T-helper 1 cell treated with Interleukin-12 subunit alpha and Interleukin-12 subunit beta and Interleukin-4 antibody, amounts not matched to agents 30 μg/mL and 1 μg/mL, for 36 hours (primary cell): ENCODE measurements around the gene HORMAD1.
"Not testable (repeated sequence)": the region's sequence is repeated elsewhere in the genome, so short reads cannot be mapped to it uniquely, and the experiment has no call there.

Experiments used
- H3K27ac Mint-ChIP-seq: one replicate; pipeline ENCODE4 v1.8.0; 2021; ENCODE audit warnings: mild to moderate bottlenecking, mixed read lengths
- H3K27me3 Mint-ChIP-seq: one replicate; pipeline ENCODE4 v1.8.0; 2021; ENCODE audit warnings: low read depth, mixed read lengths
- H3K36me3 Mint-ChIP-seq: one replicate; pipeline ENCODE4 v1.8.0; 2021; ENCODE audit warnings: low read depth, mixed read lengths
- H3K4me1 Mint-ChIP-seq: one replicate; pipeline ENCODE4 v1.8.0; 2021; ENCODE audit warnings: low read depth, mixed read lengths
- H3K4me3 Mint-ChIP-seq: one replicate; pipeline ENCODE4 v1.8.0; 2021; ENCODE audit warnings: mild to moderate bottlenecking, moderate library complexity, mixed read lengths
- H3K9me3 Mint-ChIP-seq: one replicate; pipeline ENCODE4 v1.8.0; 2021; ENCODE audit warnings: mixed read lengths

The HORMAD1 gene

GRCh38 chr1:150724336-150724735 lies 3.6 kb upstream of the HORMAD1 start:
- no peaks in the 10 kb centered on the region for H3K9me3 Mint-ChIP-seq
- no peaks in the 10 kb centered on the region for H3K4me1 Mint-ChIP-seq
- H3K27ac Mint-ChIP-seq = no peak overlapping the region
- H3K4me3 Mint-ChIP-seq = no peak overlapping the region
- H3K36me3 Mint-ChIP-seq = no peaks in the 10 kb centered on the region
- peaks cover 6% of the 10 kb centered on the region for H3K27me3 Mint-ChIP-seq

- Mint-ChIP-seq H3K9me3 (no peaks in the 10 kb centered on the region), H3K4me3 (no peak overlapping the region), H3K4me1 (no peaks in the 10 kb centered on the region), H3K36me3 (no peaks in the 10 kb centered on the region), H3K27ac (no peak overlapping the region), H3K27me3 (peaks cover 9% of the 10 kb centered on the region)
Observed at GRCh38 chr1:150720098-150720497, 597 bp downstream of the HORMAD1 start.

- Mint-ChIP-seq H3K4me1 (no peaks in the 10 kb centered on the region), H3K27ac (no peak overlapping the region), H3K4me3 (no peak overlapping the region), H3K27me3 (peaks cover 9% of the 10 kb centered on the region), H3K9me3 (no peaks in the 10 kb centered on the region), H3K36me3 (no peaks in the 10 kb centered on the region)
Observed at GRCh38 chr1:150718225-150718891, 2.3 kb downstream of the HORMAD1 start.

GRCh38 chr1:150709031-150709430 lies 11.7 kb downstream of the HORMAD1 start:
- not testable (repeated sequence) for H3K36me3 Mint-ChIP-seq, H3K27ac Mint-ChIP-seq, H3K9me3 Mint-ChIP-seq, H3K4me1 Mint-ChIP-seq, H3K4me3 Mint-ChIP-seq
- H3K27me3 Mint-ChIP-seq = peaks cover 31% of the 10 kb centered on the region

- no peak overlapping the region for H3K27ac Mint-ChIP-seq
- no peaks in the 10 kb centered on the region for H3K4me1 Mint-ChIP-seq
- H3K27me3 Mint-ChIP-seq = peaks cover 33% of the 10 kb centered on the region
- no peak overlapping the region for H3K4me3 Mint-ChIP-seq
- no peaks in the 10 kb centered on the region for H3K9me3 Mint-ChIP-seq
- H3K36me3 Mint-ChIP-seq = no peaks in the 10 kb centered on the region
Observed at GRCh38 chr1:150708595-150708994, 12.1 kb downstream of the HORMAD1 start.

GRCh38 chr1:150706091-150706490 lies 14.6 kb downstream of the HORMAD1 start:
- peaks cover 46% of the 10 kb centered on the region for H3K27me3 Mint-ChIP-seq
- H3K27ac Mint-ChIP-seq = no peak overlapping the region
- peaks cover 2% of the 10 kb centered on the region for H3K4me1 Mint-ChIP-seq
- no peaks in the 10 kb centered on the region for H3K36me3 Mint-ChIP-seq
- H3K4me3 Mint-ChIP-seq = no peak overlapping the region
- H3K9me3 Mint-ChIP-seq = no peaks in the 10 kb centered on the region

GRCh38 chr1:150703427-150703826 lies 17.3 kb downstream of the HORMAD1 start:
- Mint-ChIP-seq H3K27ac (no peak overlapping the region), H3K4me1 (peaks cover 2% of the 10 kb centered on the region), H3K9me3 (no peaks in the 10 kb centered on the region), H3K4me3 (no peak overlapping the region), H3K36me3 (no peaks in the 10 kb centered on the region), H3K27me3 (peaks cover 47% of the 10 kb centered on the region)

GRCh38 chr1:150696995-150697927 lies 23.4 kb downstream of the HORMAD1 start, which contains the start of gene GOLPH3L:
TSS of gene GOLPH3L (minus strand) at chr1:150697154. CDS start at chr1:150694838, 2,316 bp downstream.
- Mint-ChIP-seq H3K27ac (peak within 1 kb of the TSS; percentile 80), H3K9me3 (no peaks in the 10 kb centered on the region), H3K4me3 (peak within 1 kb of the TSS; percentile 93), H3K27me3 (peaks cover 18% of the 10 kb centered on the region), H3K36me3 (peaks cover 10% of the 10 kb centered on the region), H3K4me1 (peaks cover 20% of the 10 kb centered on the region)

GRCh38 chr1:150696590-150696989 lies 24.1 kb downstream of the HORMAD1 start:
- H3K4me3 Mint-ChIP-seq = peak overlapping the region; percentile 93
- H3K4me1 Mint-ChIP-seq = peaks cover 21% of the 10 kb centered on the region
- peak overlapping the region; percentile 80 for H3K27ac Mint-ChIP-seq
- peaks cover 12% of the 10 kb centered on the region for H3K27me3 Mint-ChIP-seq
- peaks cover 12% of the 10 kb centered on the region for H3K36me3 Mint-ChIP-seq
- H3K9me3 Mint-ChIP-seq = no peaks in the 10 kb centered on the region

GRCh38 chr1:150696162-150696561 lies 24.5 kb downstream of the HORMAD1 start:
- Mint-ChIP-seq H3K9me3 (no peaks in the 10 kb centered on the region), H3K27ac (peak overlapping the region; percentile 20)

GRCh38 chr1:150695561-150695960 lies 25.1 kb downstream of the HORMAD1 start:
- H3K27ac Mint-ChIP-seq = no peak overlapping the region
- H3K4me1 Mint-ChIP-seq = peaks cover 25% of the 10 kb centered on the region
- no peaks in the 10 kb centered on the region for H3K9me3 Mint-ChIP-seq
- peaks cover 17% of the 10 kb centered on the region for H3K36me3 Mint-ChIP-seq
- no peak overlapping the region for H3K4me3 Mint-ChIP-seq
- peaks cover 4% of the 10 kb centered on the region for H3K27me3 Mint-ChIP-seq

More at GRCh38 chr1:150696162-150696561, 24.5 kb downstream of the HORMAD1 start:
- H3K27me3 Mint-ChIP-seq = peaks cover 10% of the 10 kb centered on the region
- peaks cover 23% of the 10 kb centered on the region for H3K4me1 Mint-ChIP-seq
- peaks cover 15% of the 10 kb centered on the region for H3K36me3 Mint-ChIP-seq
- peak overlapping the region; percentile 81 for H3K4me3 Mint-ChIP-seq

GRCh38 chr1:150692720-150693119 lies 28.0 kb downstream of the HORMAD1 start:
- Mint-ChIP-seq H3K9me3 (no peaks in the 10 kb centered on the region), H3K4me1 (peaks cover 24% of the 10 kb centered on the region), H3K27ac (no peak overlapping the region), H3K36me3 (peaks cover 22% of the 10 kb centered on the region), H3K27me3 (no peaks in the 10 kb centered on the region), H3K4me3 (no peak overlapping the region)

GRCh38 chr1:150688763-150689162 lies 31.9 kb downstream of the HORMAD1 start:
- H3K27ac Mint-ChIP-seq = no peak overlapping the region
- no peaks in the 10 kb centered on the region for H3K27me3 Mint-ChIP-seq
- peaks cover 19% of the 10 kb centered on the region for H3K36me3 Mint-ChIP-seq

GRCh38 chr1:150686275-150686674 lies 34.4 kb downstream of the HORMAD1 start:
- H3K4me1 Mint-ChIP-seq = peaks cover 11% of the 10 kb centered on the region
- no peaks in the 10 kb centered on the region for H3K27me3 Mint-ChIP-seq
- H3K27ac Mint-ChIP-seq = no peak overlapping the region
- H3K4me3 Mint-ChIP-seq = no peak overlapping the region
- H3K9me3 Mint-ChIP-seq = no peaks in the 10 kb centered on the region
- H3K36me3 Mint-ChIP-seq = peaks cover 13% of the 10 kb centered on the region

More at GRCh38 chr1:150688763-150689162, 31.9 kb downstream of the HORMAD1 start:
- no peaks in the 10 kb centered on the region for H3K9me3 Mint-ChIP-seq
- H3K4me3 Mint-ChIP-seq = no peak overlapping the region
- peaks cover 19% of the 10 kb centered on the region for H3K4me1 Mint-ChIP-seq

GRCh38 chr1:150683914-150684313 lies 36.8 kb downstream of the HORMAD1 start:
- H3K27me3 Mint-ChIP-seq = no peaks in the 10 kb centered on the region
- H3K4me3 Mint-ChIP-seq = no peak overlapping the region
- no peaks in the 10 kb centered on the region for H3K9me3 Mint-ChIP-seq
- H3K4me1 Mint-ChIP-seq = peaks cover 7% of the 10 kb centered on the region
- H3K36me3 Mint-ChIP-seq = peaks cover 12% of the 10 kb centered on the region
- no peak overlapping the region for H3K27ac Mint-ChIP-seq
